GM23338 (cell line): Measurements from ENCODE around the gene CYBA. TPM values are rescaled to one million over a fixed set of nuclear protein-coding genes. Genes with fewer than 3 reads are reported as not detected.

Source experiments
- ATAC-seq: fragments of 200-7000 bp; cut with Tn5 transposase; 3 replicates; pipeline ENCODE4 v1.9.1; 2020
- DNase-seq: peaks from one replicate; pipeline ENCODE4 v3.0.0-alpha.2; 2015; ENCODE audit warnings: low spot score
- H2AFZ ChIP-seq: fragments of 200-600 bp; sonication (generic); 2 replicates; pipeline ENCODE4 v1.8.0; 2016; ENCODE audit warnings: antibody characterized with exemption, mild to moderate bottlenecking, moderate library complexity
- H3F3A ChIP-seq: fragments of 200-600 bp; sonication (generic); replicated peaks from 2 replicates; pipeline ENCODE4 v1.8.0; 2017; ENCODE audit warnings: antibody characterized with exemption, mixed run types, low read depth
- H3K27ac ChIP-seq: fragments of 200-600 bp; sonication (generic); 2 replicates; pipeline ENCODE4 v1.6.1; 2016; ENCODE audit warnings: low read depth
- H3K27me3 ChIP-seq: fragments of 200-600 bp; sonication (generic); 2 replicates; pipeline ENCODE4 v1.8.0; 2016; ENCODE audit warnings: mild to moderate bottlenecking, mixed run types, moderate library complexity; ENCODE audit not compliant: insufficient read depth
- H3K36me3 ChIP-seq: fragments of 200-600 bp; sonication (generic); 2 replicates; pipeline ENCODE4 v1.8.0; 2016; ENCODE audit warnings: mild to moderate bottlenecking; ENCODE audit not compliant: insufficient read depth
- H3K4me1 ChIP-seq: fragments of 200-600 bp; sonication (generic); 2 replicates; pipeline ENCODE4 v1.8.0; 2016; ENCODE audit warnings: mild to moderate bottlenecking, moderate library complexity; ENCODE audit not compliant: insufficient read depth
- H3K4me2 ChIP-seq: fragments of 200-600 bp; sonication (generic); 2 replicates; pipeline ENCODE4 v1.7.1; 2017; ENCODE audit warnings: mixed run types
- H3K4me3 ChIP-seq: fragments of 200-600 bp; sonication (generic); 2 replicates; pipeline ENCODE4 v1.6.1; 2016; ENCODE audit warnings: mixed run types
- H3K79me2 ChIP-seq: fragments of 200-600 bp; sonication (generic); replicated peaks from 2 replicates; pipeline ENCODE4 v1.8.0; 2017; ENCODE audit warnings: mild to moderate bottlenecking; ENCODE audit not compliant: insufficient read depth
- H3K9me2 ChIP-seq: fragments of 200-600 bp; sonication (generic); 2 replicates; pipeline ENCODE4 v1.8.0; 2017; ENCODE audit not compliant: insufficient read depth
- H4K20me1 ChIP-seq: fragments of 200-600 bp; sonication (generic); replicated peaks from 2 replicates; pipeline ENCODE4 v1.8.0; 2017; ENCODE audit warnings: mild to moderate bottlenecking; ENCODE audit not compliant: insufficient read depth
- H3K27ac Mint-ChIP-seq: 2 replicates; pipeline ENCODE4 v1.8.0; 2020; ENCODE audit warnings: inconsistent platforms, mild to moderate bottlenecking, moderate library complexity, mixed read lengths
- H3K27me3 Mint-ChIP-seq: 3 replicates; pipeline ENCODE4 v1.8.0; 2022; ENCODE audit warnings: low read depth, mild to moderate bottlenecking, moderate library complexity, mixed read lengths, inconsistent platforms; ENCODE audit not compliant: insufficient read depth, poor library complexity
- H3K36me3 Mint-ChIP-seq: 3 replicates; pipeline ENCODE4 v1.8.0; 2021; ENCODE audit warnings: low read depth, mild to moderate bottlenecking, inconsistent platforms, moderate library complexity, mixed read lengths
- H3K4me1 Mint-ChIP-seq: 3 replicates; pipeline ENCODE4 v1.8.0; 2020; ENCODE audit warnings: mild to moderate bottlenecking, inconsistent platforms, mixed read lengths
- H3K4me3 Mint-ChIP-seq: 3 replicates; pipeline ENCODE4 v1.8.0; 2021; ENCODE audit warnings: moderate library complexity, mild to moderate bottlenecking, inconsistent platforms, mixed read lengths
- H3K9me3 Mint-ChIP-seq: 3 replicates; pipeline ENCODE4 v1.8.0; 2020; ENCODE audit warnings: moderate library complexity, mild to moderate bottlenecking, inconsistent platforms, mixed read lengths
- CREB1 ChIP-seq: fragments of 250-450 bp; sonication (Bioruptor Pico); IDR thresholded peaks from 2 replicates; pipeline ENCODE4 v1.5.0; 2020; ENCODE audit warnings: low read depth, mild to moderate bottlenecking, moderate library complexity
- EZH2 ChIP-seq: fragments of 200-600 bp; sonication (generic); IDR thresholded peaks from one replicate; pipeline ENCODE4 v1.8.0; 2017; ENCODE audit warnings: antibody characterized with exemption, mild to moderate bottlenecking, low read depth; ENCODE audit not compliant: unreplicated experiment
- EZH2phosphoT487 ChIP-seq: fragments of 200-600 bp; sonication (generic); IDR thresholded peaks from one replicate; pipeline ENCODE4 v1.8.1; 2018; ENCODE audit warnings: antibody characterized with exemption; ENCODE audit not compliant: unreplicated experiment
- NANOG ChIP-seq: IDR thresholded peaks from 2 replicates; pipeline ENCODE4 v1.6.1; 2016; ENCODE audit warnings: antibody characterized with exemption, borderline replicate concordance
- POLR2AphosphoS5 ChIP-seq: IDR thresholded peaks from 2 replicates; pipeline ENCODE4 v1.6.1; 2016; ENCODE audit warnings: antibody characterized with exemption, low read depth
- ZNF331 ChIP-seq: fragments of 250-450 bp; sonication (Bioruptor Pico); IDR thresholded peaks from 2 replicates; pipeline ENCODE4 v1.5.0; 2020; ENCODE audit warnings: low read depth, mild to moderate bottlenecking, moderate library complexity
- polyA plus RNA-seq: library from polyadenylated mRNA; unstranded; fragments of >200 nt; fragmentation: Nextera tagmentation; extraction: Ambion mirVana; gene quantifications from 2 replicates; pipeline ENCODE4 v1.2.1, GENCODE V29; 2016
- total RNA-seq: library from RNA; depleted of rRNA; stranded (reverse); fragments of >200 nt; shearing (Covaris generic); gene quantifications from 2 replicates; pipeline ENCODE4 v1.2.3, GENCODE V29; 2014
- TF ChIP-seq, protein P1 (sequence below): fragments of 250-450 bp; sonication (Bioruptor Pico); IDR thresholded peaks from 2 replicates; pipeline ENCODE4 v1.5.0; 2020; ENCODE audit warnings: mild to moderate bottlenecking, moderate library complexity
- TF ChIP-seq, protein P2 (sequence below), 2 experiments: fragments of 200-600 bp in 1 of 2; sonication (generic) in 1 of 2; conservative IDR thresholded peaks; 2 replicates each; pipeline versions ENCODE4 v1.5.1 to v1.6.1; 2016 to 2017; ENCODE audit warnings: antibody characterized with exemption in 2 of 2, low read depth in 2 of 2, mild to moderate bottlenecking in 2 of 2, moderate library complexity in 1 of 2
- TF ChIP-seq, protein P3 (sequence below): IDR thresholded peaks from one replicate; pipeline ENCODE4 v1.6.1; 2018; ENCODE audit warnings: antibody characterized with exemption; ENCODE audit not compliant: unreplicated experiment

The CYBA gene
- total and polyA plus RNA-seq, 2 experiments from 2014 or later, result 275 to 281 TPM

DNA sequence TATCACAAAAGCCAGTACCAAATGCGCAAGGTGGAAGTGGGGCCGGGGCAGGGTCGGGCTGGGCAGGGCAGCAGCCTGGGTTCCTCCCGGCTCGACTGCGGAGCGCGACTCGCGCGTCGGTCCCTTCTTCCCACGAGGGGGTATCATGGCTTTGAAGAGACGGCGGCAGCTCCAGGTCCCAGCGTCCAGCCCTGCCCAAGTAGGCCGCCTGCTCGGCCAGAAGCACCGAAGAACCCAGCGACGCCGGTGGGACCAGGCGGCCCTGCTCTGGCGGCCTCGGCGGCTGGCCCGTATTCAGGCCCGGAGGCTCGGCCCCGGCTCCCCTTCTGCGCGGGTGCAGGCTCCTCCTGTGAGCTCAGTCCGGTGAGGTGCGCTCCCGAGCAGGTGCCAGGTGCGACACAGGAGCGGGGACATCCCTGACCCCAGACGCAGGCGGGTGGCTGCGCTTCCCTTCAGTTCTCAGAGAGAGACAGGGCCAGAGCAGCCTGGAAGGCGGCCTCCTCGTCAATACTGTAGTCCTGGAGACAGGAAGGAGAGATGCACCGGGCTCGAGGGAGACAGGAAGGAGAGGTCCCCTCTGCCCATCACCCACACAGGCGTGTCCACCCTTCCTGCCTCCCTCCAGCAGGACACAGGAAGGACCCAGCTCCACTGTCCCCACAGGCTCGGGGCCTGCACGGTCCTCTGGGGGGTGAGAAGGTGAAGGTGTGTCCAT is 46.4 kb upstream of the CYBA start (continued):
- TF ChIP-seq, protein P1, sequence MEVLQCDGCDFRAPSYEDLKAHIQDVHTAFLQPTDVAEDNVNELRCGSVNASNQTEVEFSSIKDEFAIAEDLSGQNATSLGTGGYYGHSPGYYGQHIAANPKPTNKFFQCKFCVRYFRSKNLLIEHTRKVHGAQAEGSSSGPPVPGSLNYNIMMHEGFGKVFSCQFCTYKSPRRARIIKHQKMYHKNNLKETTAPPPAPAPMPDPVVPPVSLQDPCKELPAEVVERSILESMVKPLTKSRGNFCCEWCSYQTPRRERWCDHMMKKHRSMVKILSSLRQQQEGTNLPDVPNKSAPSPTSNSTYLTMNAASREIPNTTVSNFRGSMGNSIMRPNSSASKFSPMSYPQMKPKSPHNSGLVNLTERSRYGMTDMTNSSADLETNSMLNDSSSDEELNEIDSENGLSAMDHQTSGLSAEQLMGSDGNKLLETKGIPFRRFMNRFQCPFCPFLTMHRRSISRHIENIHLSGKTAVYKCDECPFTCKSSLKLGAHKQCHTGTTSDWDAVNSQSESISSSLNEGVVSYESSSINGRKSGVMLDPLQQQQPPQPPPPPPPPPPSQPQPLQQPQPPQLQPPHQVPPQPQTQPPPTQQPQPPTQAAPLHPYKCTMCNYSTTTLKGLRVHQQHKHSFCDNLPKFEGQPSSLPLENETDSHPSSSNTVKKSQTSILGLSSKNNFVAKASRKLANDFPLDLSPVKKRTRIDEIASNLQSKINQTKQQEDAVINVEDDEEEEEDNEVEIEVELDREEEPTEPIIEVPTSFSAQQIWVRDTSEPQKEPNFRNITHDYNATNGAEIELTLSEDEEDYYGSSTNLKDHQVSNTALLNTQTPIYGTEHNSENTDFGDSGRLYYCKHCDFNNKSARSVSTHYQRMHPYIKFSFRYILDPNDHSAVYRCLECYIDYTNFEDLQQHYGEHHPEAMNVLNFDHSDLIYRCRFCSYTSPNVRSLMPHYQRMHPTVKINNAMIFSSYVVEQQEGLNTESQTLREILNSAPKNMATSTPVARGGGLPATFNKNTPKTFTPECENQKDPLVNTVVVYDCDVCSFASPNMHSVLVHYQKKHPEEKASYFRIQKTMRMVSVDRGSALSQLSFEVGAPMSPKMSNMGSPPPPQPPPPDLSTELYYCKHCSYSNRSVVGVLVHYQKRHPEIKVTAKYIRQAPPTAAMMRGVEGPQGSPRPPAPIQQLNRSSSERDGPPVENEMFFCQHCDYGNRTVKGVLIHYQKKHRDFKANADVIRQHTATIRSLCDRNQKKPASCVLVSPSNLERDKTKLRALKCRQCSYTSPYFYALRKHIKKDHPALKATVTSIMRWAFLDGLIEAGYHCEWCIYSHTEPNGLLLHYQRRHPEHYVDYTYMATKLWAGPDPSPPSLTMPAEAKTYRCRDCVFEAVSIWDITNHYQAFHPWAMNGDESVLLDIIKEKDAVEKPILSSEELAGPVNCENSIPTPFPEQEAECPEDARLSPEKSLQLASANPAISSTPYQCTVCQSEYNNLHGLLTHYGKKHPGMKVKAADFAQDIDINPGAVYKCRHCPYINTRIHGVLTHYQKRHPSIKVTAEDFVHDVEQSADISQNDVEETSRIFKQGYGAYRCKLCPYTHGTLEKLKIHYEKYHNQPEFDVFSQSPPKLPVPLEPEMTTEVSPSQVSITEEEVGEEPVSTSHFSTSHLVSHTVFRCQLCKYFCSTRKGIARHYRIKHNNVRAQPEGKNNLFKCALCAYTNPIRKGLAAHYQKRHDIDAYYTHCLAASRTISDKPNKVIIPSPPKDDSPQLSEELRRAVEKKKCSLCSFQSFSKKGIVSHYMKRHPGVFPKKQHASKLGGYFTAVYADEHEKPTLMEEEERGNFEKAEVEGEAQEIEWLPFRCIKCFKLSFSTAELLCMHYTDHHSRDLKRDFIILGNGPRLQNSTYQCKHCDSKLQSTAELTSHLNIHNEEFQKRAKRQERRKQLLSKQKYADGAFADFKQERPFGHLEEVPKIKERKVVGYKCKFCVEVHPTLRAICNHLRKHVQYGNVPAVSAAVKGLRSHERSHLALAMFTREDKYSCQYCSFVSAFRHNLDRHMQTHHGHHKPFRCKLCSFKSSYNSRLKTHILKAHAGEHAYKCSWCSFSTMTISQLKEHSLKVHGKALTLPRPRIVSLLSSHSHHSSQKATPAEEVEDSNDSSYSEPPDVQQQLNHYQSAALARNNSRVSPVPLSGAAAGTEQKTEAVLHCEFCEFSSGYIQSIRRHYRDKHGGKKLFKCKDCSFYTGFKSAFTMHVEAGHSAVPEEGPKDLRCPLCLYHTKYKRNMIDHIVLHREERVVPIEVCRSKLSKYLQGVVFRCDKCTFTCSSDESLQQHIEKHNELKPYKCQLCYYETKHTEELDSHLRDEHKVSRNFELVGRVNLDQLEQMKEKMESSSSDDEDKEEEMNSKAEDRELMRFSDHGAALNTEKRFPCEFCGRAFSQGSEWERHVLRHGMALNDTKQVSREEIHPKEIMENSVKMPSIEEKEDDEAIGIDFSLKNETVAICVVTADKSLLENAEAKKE (CRISPR knock-in tag), result no peak

DNA sequence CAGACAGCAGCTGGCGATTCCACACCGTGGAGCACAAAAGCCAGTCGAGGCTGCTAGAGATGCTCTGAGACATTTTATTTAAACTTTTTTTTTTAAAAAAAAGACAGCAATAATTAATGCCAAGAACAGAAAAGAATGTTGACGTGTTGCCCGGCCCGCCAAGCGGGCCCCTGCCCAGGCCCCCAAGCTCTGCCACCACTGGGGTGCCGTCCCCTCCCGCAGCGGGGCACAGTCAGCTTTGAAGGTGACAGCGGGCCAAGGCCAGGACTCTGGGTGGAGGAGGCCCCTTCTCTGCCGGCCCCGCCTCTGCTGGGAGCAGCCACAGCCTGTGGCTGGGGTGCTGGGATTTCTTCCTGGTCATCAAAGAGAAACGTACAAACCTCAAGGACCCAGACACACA is 45.6 kb upstream of the CYBA start:
- TF ChIP-seq NANOG, result no peak
- TF ChIP-seq CREB1, result no peak
- TF ChIP-seq, protein P2, sequence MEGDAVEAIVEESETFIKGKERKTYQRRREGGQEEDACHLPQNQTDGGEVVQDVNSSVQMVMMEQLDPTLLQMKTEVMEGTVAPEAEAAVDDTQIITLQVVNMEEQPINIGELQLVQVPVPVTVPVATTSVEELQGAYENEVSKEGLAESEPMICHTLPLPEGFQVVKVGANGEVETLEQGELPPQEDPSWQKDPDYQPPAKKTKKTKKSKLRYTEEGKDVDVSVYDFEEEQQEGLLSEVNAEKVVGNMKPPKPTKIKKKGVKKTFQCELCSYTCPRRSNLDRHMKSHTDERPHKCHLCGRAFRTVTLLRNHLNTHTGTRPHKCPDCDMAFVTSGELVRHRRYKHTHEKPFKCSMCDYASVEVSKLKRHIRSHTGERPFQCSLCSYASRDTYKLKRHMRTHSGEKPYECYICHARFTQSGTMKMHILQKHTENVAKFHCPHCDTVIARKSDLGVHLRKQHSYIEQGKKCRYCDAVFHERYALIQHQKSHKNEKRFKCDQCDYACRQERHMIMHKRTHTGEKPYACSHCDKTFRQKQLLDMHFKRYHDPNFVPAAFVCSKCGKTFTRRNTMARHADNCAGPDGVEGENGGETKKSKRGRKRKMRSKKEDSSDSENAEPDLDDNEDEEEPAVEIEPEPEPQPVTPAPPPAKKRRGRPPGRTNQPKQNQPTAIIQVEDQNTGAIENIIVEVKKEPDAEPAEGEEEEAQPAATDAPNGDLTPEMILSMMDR (conservative IDR thresholded peaks at IDR 0.05; ENCODE audit: low read depth in 2 of 2), result no peak
- TF ChIP-seq POLR2AphosphoS5, result no peak
- TF ChIP-seq, protein P3, sequence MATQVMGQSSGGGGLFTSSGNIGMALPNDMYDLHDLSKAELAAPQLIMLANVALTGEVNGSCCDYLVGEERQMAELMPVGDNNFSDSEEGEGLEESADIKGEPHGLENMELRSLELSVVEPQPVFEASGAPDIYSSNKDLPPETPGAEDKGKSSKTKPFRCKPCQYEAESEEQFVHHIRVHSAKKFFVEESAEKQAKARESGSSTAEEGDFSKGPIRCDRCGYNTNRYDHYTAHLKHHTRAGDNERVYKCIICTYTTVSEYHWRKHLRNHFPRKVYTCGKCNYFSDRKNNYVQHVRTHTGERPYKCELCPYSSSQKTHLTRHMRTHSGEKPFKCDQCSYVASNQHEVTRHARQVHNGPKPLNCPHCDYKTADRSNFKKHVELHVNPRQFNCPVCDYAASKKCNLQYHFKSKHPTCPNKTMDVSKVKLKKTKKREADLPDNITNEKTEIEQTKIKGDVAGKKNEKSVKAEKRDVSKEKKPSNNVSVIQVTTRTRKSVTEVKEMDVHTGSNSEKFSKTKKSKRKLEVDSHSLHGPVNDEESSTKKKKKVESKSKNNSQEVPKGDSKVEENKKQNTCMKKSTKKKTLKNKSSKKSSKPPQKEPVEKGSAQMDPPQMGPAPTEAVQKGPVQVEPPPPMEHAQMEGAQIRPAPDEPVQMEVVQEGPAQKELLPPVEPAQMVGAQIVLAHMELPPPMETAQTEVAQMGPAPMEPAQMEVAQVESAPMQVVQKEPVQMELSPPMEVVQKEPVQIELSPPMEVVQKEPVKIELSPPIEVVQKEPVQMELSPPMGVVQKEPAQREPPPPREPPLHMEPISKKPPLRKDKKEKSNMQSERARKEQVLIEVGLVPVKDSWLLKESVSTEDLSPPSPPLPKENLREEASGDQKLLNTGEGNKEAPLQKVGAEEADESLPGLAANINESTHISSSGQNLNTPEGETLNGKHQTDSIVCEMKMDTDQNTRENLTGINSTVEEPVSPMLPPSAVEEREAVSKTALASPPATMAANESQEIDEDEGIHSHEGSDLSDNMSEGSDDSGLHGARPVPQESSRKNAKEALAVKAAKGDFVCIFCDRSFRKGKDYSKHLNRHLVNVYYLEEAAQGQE, result no peak
- TF ChIP-seq ZNF331 (CRISPR knock-in tag), result no peak
- TF ChIP-seq EZH2phosphoT487, result no peak
- no peak for TF ChIP-seq EZH2
- no peaks in the 10 kb centered on the region for H3K27me3 Mint-ChIP-seq
- H3F3A ChIP-seq, result no peaks in the 10 kb centered on the region

More for the DNA sequence above, 45.6 kb upstream of the CYBA start:
- Mint-ChIP-seq H3K4me1 (no peaks in the 10 kb centered on the region), H3K4me3 (no peak overlapping the region), H3K9me3 (no peaks in the 10 kb centered on the region), H3K36me3 (no peaks in the 10 kb centered on the region), H3K27ac (no peak overlapping the region)
- ATAC-seq (no peak), DNase-seq (no peak)
- Histone ChIP-seq H3K27ac (no peak overlapping the region), H3K79me2 (no peaks in the 10 kb centered on the region), H2AFZ (no peak overlapping the region), H3K4me1 (no peaks in the 10 kb centered on the region), H3K9me2 (no peaks in the 10 kb centered on the region), H3K36me3 (no peaks in the 10 kb centered on the region), H3K4me2 (no peak overlapping the region), H3K4me3 (no peak overlapping the region), H3K27me3 (no peaks in the 10 kb centered on the region), H4K20me1 (no peaks in the 10 kb centered on the region)
